ENCODE measurements around the gene GPN1.

Gene GPN1

GRCh38 chr2:27667446-27667845 is 38.6 kb downstream of the GPN1 start:
- H3K9me2 ChIP-seq (replicated peaks; ENCODE audit: insufficient read depth, low read length), result no peaks in the 10 kb centered on the region
- H3K4me1 ChIP-seq (ENCODE audit: low read length), result peaks cover 5% of the 10 kb centered on the region
- TF ChIP-seq CTCF (IDR thresholded peaks at IDR 0.05; ENCODE audit: low read length) (no peak), EZH2 (optimal IDR thresholded peaks at IDR 0.05; ENCODE audit: low read depth, low read length) (no peak), EZH2phosphoT487 (IDR thresholded peaks at IDR 0.05; ENCODE audit: low read length) (no peak)
- no peak for DNase-seq
- no peaks in the 10 kb centered on the region; the same call in 1 of the 2 replicates for H3K36me3 ChIP-seq (replicated peaks; ENCODE audit: insufficient read depth, low read length)
- H4K20me1 ChIP-seq (ENCODE audit: insufficient read depth, low read length), result no peaks in the 10 kb centered on the region
- H3K4me3 ChIP-seq (ENCODE audit: low read length), result no peak overlapping the region
- H2AFZ ChIP-seq (ENCODE audit: low read length), result no peak overlapping the region
- H3K27ac ChIP-seq (ENCODE audit: low read length), result no peak overlapping the region
- H3K27me3 ChIP-seq (replicated peaks; ENCODE audit: insufficient read depth, low read length), result no peaks in the 10 kb centered on the region
- H3K9ac ChIP-seq (ENCODE audit: low read length), result no peak overlapping the region
- no peak overlapping the region for H3K4me2 ChIP-seq (ENCODE audit: low read depth, low read length)
- no peaks in the 10 kb centered on the region for H3F3A ChIP-seq (ENCODE audit: insufficient read depth, low read length)
- H3K9me3 ChIP-seq (replicated peaks; ENCODE audit: insufficient read depth, low read length), result no peaks in the 10 kb centered on the region
- H3K79me2 ChIP-seq (ENCODE audit: low read length), result peaks cover 29% of the 10 kb centered on the region

DNA sequence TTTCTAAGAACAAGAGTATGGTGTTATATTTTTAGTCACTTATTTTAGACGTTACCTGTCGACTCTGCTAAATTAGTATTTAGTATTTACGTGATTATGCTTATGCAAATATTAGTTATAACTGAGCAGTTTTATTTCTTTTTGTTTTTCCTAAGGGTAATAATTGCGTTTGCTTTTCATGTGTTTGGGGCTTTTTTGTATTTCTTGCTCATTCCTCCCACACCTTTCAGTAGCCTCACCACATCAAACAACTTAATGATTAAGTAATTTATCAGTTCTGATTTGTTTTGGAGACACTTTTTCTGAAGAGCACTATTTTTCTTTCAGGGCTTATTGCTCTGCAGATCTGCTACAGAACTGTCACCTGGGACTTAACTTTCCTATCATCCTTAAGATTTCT is 42.4 kb downstream of the GPN1 start:
- TF ChIP-seq EZH2phosphoT487 (IDR thresholded peaks at IDR 0.05; ENCODE audit: low read length) (no peak), CTCF (IDR thresholded peaks at IDR 0.05; ENCODE audit: low read length) (no peak), EZH2 (optimal IDR thresholded peaks at IDR 0.05; ENCODE audit: low read depth, low read length) (no peak)
- Histone ChIP-seq H3K27me3 (replicated peaks; ENCODE audit: insufficient read depth, low read length) (no peaks in the 10 kb centered on the region), H3K9me3 (replicated peaks; ENCODE audit: insufficient read depth, low read length) (no peaks in the 10 kb centered on the region), H3K9ac (ENCODE audit: low read length) (no peak overlapping the region), H3K36me3 (replicated peaks; ENCODE audit: insufficient read depth, low read length) (no peaks in the 10 kb centered on the region; the same call in 1 of the 2 replicates), H3K4me3 (ENCODE audit: low read length) (no peak overlapping the region), H3K4me2 (ENCODE audit: low read depth, low read length) (no peak overlapping the region), H3K79me2 (ENCODE audit: low read length) (no peaks in the 10 kb centered on the region), H3K9me2 (replicated peaks; ENCODE audit: insufficient read depth, low read length) (no peaks in the 10 kb centered on the region), H3F3A (ENCODE audit: insufficient read depth, low read length) (no peaks in the 10 kb centered on the region), H2AFZ (ENCODE audit: low read length) (no peak overlapping the region), H3K27ac (ENCODE audit: low read length) (no peak overlapping the region), H3K4me1 (ENCODE audit: low read length) (no peaks in the 10 kb centered on the region), H4K20me1 (ENCODE audit: insufficient read depth, low read length) (no peaks in the 10 kb centered on the region)
- DNase-seq, result no peak

- no peak for TF ChIP-seq CTCF (IDR thresholded peaks at IDR 0.05; ENCODE audit: low read length)
- H3K36me3 ChIP-seq (replicated peaks; ENCODE audit: insufficient read depth, low read length), result peaks cover 4% of the 10 kb centered on the region; the same call in 1 of the 2 replicates
- H3K4me1 ChIP-seq (ENCODE audit: low read length), result no peaks in the 10 kb centered on the region
These were observed 44.1 kb downstream of the GPN1 start for GRCh38 chr2:27672723-27673486.

More at GRCh38 chr2:27672723-27673486, 44.1 kb downstream of the GPN1 start:
- Histone ChIP-seq H3K4me2 (ENCODE audit: low read depth, low read length) (no peak overlapping the region), H3K9me2 (replicated peaks; ENCODE audit: insufficient read depth, low read length) (no peaks in the 10 kb centered on the region), H4K20me1 (ENCODE audit: insufficient read depth, low read length) (no peaks in the 10 kb centered on the region), H3K9me3 (replicated peaks; ENCODE audit: insufficient read depth, low read length) (no peaks in the 10 kb centered on the region), H3K27me3 (replicated peaks; ENCODE audit: insufficient read depth, low read length) (no peaks in the 10 kb centered on the region), H2AFZ (ENCODE audit: low read length) (no peak overlapping the region), H3K9ac (ENCODE audit: low read length) (no peak overlapping the region), H3K27ac (ENCODE audit: low read length) (no peak overlapping the region), H3K79me2 (ENCODE audit: low read length) (no peaks in the 10 kb centered on the region), H3K4me3 (ENCODE audit: low read length) (no peak overlapping the region), H3F3A (ENCODE audit: insufficient read depth, low read length) (no peaks in the 10 kb centered on the region)
- DNase-seq, result no peak
